ENCODE measurements around the gene PTPN21.

PTPN21 gene

GRCh38 chr14:88502740-88503139, 52.1 kb downstream of the PTPN21 start:
- no peak for DNase-seq

GRCh38 chr14:88500611-88501010, 54.2 kb downstream of the PTPN21 start:
- DNase-seq: no peak

GRCh38 chr14:88499225-88499624, 55.6 kb downstream of the PTPN21 start:
- no peak for DNase-seq

GRCh38 chr14:88496414-88496813, 58.4 kb downstream of the PTPN21 start:
- no peak for DNase-seq

GRCh38 chr14:88493392-88494185, 61.2 kb downstream of the PTPN21 start:
- no peak for DNase-seq

GRCh38 chr14:88492272-88493089, 62.3 kb downstream of the PTPN21 start:
- peak; percentile 72 to 76 for DNase-seq

GRCh38 chr14:88490168-88490567, 64.6 kb downstream of the PTPN21 start:
- DNase-seq: no peak

- DNase-seq: no peak
Measured at GRCh38 chr14:88488897-88489296, 65.9 kb downstream of the PTPN21 start.

GRCh38 chr14:88488081-88488480, 66.7 kb downstream of the PTPN21 start:
- DNase-seq: no peak

GRCh38 chr14:88482524-88482923, 72.3 kb downstream of the PTPN21 start:
- no peak for DNase-seq

- no peak for DNase-seq
Measured at GRCh38 chr14:88481794-88482193, 73.0 kb downstream of the PTPN21 start.

GRCh38 chr14:88481059-88481458, 73.7 kb downstream of the PTPN21 start:
- DNase-seq: no peak

- no peak for DNase-seq
Measured at GRCh38 chr14:88479574-88479987, 75.2 kb downstream of the PTPN21 start.

- DNase-seq: no peak
Measured at GRCh38 chr14:88478931-88479330, 75.9 kb downstream of the PTPN21 start.

GRCh38 chr14:88477513-88478250, 77.1 kb downstream of the PTPN21 start:
- no peak for DNase-seq

- DNase-seq: no peak
Measured at GRCh38 chr14:88476825-88477224, 78.0 kb downstream of the PTPN21 start.

GRCh38 chr14:88476214-88476774, 78.5 kb downstream of the PTPN21 start:
- DNase-seq: no peak

- DNase-seq: no peak
Measured at GRCh38 chr14:88473791-88474190, 81.0 kb downstream of the PTPN21 start.

- no peak for DNase-seq
Measured at GRCh38 chr14:88470542-88471440, 84.0 kb downstream of the PTPN21 start.

- no peak for DNase-seq
Measured at GRCh38 chr14:88468406-88468805, 86.4 kb downstream of the PTPN21 start.

GRCh38 chr14:88463318-88463717, 91.5 kb downstream of the PTPN21 start:
- peak; percentile 9 to 10 for DNase-seq

GRCh38 chr14:88454886-88455285, 99.9 kb downstream of the PTPN21 start:
- DNase-seq: no peak
